AML-193 (cell line): ENCODE data around the gene CGRRF1.

Source experiments
- DNase-seq, 2 experiments: peaks; one replicate each; lab custom pipeline; 2025; lab: John Stamatoyannopoulos, UW

Gene CGRRF1

DNA sequence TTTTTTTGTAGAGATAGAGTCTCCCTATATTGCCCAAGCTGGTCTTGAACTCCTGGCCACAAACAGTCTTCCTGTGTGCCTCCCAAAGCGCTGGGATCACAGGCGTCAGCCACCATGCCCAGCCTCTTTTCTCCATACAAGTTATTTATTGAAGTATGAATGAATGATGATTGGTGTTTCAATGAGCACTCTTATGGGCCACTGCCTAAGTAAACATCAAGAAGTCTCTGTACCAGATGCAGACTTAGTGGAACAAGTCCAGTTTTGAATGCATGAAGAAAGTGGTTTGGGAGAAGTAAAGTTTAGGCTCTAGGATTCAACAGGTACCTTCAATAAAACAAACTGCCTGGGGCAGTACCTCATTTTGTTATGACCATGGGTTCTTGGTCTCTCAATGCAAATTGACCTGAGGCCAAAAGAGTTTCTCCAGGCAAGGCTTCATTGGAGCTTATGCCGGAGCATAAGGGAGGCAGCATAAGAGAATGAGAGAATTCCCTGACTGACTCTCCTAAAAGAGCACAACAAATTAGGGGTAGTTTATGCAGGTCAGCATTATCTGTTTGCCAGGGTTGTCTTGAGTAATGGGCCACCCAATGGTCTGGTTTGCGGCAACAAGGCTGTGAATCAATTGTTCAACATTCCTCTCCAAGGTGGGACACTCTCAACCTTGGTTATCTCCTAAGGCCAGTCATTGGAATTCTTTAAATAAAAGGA lies 19.8 kb upstream of the CGRRF1 start:
- DNase-seq = no peak

DNA sequence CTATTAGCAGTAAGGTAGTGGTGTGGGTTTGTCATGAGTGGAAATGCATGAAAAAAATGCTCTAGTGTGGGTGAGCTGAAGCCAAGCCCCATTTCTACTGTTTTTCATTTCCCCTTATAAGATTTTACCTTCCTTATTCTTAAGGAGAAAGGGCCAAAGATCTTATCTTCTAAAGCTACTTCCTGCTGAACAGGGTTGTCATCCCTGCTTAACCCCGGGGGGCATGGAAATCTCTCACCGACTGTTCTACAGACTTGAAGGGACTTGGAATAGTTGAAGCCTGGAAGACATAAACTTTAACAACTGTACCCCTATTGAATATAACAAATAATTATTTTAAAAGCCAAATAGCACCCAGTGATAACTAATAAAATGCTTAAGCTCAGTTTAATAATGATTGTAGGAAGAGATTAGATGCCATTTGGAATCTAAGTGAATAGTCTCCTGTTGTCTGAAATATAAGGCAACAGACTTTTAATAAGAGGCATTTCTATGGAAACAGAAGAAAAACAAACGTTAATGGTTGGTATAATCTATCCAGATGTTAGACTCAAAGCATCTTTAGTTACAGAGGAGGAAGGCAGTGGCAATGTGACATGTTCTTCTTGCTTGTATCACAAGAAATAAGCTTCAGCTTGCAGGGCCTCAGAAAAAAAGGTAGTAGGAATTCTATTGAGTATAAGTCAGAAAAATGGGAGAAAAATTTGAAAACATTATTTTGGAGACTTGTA lies 19.1 kb upstream of the CGRRF1 start:
- DNase-seq = no peak

DNA sequence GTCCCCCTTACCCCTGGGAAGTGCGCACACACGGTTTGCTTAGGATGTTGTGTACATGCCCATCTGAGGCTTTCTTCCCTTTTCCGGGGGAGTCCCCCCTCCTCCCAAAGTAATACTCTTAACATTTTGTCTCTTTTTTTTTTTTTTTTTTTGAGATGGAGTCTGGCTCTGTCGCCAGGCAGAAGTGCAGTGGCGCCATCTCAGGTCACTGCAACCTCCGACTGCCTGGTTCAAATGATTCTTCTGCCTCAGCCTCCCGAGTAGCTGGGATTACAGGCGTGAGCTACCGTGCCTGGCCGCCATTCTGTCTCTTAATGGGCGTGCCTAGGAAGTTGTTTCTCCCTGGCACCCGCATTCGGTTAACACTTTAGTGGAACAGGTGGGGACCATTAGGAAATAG lies 16.4 kb upstream of the CGRRF1 start:
- DNase-seq = no peak

DNA sequence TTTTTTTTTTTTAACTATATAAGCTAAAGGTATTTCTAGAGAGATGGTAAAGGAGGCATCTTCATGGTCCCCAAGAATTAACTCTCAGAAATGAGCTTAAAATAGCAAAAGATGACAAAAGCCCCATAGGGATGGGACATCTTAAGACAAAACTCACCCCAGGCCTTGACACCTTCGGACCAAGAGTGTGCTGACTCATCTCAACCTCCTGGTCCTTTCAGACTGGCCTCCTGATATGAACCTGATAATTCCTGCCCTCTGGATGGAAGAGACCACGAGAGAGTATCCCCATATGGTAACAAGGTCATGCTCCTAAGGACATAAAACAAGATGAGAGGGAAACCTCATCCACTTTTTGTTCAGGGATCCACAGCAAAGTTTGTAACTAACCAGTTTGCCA lies 12.5 kb upstream of the CGRRF1 start:
- DNase-seq = no peak

DNA sequence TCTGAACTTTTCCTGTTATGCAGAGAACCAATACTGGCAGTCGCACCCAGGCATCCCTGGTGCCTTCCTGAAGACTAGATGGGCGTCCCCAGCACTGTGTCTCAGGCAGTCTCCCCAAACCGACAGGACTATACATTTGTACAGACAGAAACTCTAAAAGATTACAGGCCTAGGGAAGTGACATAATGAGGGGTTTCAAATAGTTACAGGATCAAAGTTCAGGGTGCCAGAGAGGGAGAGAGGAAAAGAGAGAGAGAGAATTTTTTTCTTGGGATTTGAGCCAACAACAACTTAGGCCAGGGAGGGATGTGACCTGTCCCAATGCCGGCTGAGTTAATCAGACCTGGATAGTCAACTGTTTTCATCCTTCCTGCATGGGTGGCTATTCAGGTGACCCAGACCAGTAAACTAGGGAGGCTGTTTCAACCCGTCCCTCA lies 11.6 kb upstream of the CGRRF1 start:
- DNase-seq = no peak

DNA sequence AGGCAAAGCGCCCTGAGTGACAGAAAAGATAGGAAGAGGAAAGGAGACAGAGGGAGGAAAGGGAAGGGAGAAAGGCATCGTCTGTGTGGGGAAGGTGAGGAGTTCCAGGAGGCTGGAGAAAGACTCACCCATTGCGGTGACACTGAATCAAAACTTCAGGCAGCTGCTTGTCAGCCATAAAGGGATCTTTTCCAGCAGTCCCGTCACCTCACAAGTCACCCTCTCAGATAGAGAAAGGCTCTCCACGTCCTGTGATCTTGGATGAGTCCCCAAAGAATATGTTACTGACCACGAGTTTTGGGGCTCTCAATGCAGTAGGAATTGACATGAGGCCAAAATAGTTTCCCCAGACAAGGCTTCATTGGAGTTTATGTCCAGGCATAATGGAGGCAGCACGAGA lies 11.1 kb upstream of the CGRRF1 start:
- DNase-seq = no peak

DNA sequence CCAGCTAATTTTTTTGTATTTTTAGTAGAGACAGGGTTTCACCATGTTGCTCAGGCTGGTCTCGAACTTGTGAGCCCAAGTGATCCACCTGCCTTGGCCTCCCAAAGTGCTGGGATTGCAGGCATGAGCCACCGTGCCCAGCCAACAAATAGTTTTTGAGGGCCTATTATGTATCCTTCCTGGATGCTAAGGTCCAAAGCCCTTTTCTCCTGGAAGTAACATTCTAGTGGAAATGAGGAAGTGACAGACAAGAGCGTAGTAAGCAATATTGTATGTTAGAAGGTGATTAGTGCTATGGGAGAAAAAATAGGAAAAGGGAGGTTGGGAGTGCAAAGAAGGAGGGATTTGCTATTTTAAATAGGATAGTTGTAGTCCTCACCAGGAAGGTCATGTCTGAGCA lies 9.0 kb upstream of the CGRRF1 start:
- DNase-seq = no peak

DNA sequence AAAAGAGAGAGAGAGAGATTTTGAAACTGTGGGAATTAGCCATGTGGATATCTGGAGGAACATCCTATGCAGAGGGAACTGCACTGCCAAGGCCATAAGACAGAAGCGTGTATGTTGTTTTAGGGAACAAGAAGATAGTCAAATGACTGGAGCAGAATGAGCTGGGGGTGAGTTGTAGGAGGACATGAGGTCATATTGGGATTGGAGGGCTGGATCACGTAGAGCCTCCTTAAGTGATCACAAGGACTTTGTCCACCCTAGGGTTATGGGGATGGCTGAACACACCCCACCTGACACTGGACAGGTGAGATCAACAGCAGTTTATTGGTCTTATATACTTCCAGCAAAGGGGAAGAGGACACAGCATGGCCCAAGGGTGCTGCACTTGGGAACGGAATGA lies 8.2 kb upstream of the CGRRF1 start:
- DNase-seq = no peak

DNA sequence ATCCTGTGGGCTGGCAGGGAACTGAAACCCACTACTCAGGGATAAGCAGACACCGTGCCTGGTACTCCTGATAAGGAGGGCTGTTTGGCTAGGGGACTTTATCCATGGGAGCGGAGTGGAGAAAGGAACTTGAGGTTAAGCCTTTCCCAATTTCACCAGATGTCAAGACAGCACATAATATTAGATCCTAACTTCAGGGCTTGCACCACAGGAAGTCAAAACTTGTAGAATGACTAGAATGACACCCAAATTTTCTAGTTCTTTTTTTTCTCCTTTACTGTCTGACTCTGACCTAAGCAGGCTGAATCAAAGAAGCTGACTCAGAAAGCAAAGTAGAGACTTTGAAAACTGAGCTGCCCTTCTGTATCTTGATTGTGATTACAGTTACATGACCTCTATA lies 7.1 kb upstream of the CGRRF1 start:
- DNase-seq = peak; percentile 28 to 62

DNA sequence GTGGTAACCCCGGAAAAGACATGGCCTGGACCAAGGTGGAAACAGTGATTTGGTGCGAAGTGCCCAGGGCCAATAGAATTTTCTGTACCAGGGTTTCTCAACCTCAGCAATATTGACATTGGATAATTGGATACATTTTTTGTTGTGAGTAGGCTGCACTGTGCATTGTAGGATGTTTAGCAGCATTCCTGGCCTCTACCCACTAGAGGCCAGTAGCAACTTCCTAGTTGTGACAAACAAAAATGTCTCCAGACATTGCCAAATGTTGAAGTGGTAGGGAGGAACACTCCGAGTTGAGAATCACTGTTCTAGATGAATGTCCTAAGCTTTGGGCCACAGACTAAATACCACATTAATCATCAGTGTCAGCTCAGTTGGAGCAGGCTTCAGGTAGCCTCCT lies 6.2 kb upstream of the CGRRF1 start:
- DNase-seq = peak; percentile 13 to 24

DNA sequence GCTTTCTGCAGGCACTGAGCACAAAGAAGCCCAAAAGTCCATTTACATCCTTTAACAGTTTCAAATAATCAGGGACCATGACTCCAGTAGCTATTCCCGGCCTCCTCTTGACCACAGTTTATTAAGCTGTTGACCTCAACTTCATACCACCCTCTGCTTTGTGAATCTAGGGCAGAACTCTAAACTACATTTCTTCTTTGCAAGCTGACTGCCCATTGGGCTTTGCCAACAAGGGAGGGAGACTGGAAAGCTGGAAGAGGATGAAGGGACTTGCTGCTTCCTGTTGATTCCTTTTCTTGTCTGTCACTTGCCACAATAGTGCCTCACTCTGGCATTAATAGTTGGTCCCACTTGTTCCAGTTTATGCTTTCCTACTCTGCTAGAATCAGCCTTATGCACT lies 2.7 kb downstream of the CGRRF1 start:
- DNase-seq = no peak

DNA sequence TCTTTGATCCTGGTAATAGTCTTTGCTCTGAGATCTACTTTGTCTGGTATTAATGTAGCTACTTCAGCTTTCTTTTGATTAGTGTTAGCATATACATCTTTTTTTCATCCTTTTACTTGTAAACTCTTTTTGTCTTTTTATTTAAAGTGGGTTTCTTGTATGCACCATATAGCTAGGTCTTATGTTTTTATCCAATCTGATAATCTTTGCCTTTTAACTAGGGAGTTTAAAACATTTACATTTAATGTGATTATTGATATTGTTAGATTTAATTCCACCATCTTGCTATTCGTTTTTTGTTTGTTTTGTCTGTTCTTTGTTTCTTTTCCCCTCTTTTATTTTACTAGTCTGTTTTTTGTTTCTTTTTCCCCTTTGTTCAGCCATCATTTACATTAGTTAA lies 6.0 kb downstream of the CGRRF1 start:
- no peak for DNase-seq

DNA sequence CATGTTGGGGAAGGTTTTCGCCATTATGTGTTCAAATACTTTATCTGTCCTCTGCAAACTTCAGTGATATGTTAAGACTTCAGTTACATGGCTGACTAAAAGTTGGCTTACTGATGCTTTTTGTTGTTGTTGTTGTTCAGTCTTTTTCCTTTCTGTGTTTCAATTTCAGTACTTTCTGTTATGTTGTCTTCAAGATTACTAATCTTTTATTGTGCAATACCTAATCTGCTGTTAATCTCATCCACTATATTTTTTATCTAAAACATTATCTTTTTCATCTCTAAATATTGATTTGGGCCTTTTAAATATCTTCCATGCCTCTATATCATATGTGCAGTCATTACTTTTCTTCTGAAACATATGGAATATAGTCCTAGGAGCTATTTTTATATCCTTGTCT lies 7.0 kb downstream of the CGRRF1 start:
- no peak for DNase-seq

DNA sequence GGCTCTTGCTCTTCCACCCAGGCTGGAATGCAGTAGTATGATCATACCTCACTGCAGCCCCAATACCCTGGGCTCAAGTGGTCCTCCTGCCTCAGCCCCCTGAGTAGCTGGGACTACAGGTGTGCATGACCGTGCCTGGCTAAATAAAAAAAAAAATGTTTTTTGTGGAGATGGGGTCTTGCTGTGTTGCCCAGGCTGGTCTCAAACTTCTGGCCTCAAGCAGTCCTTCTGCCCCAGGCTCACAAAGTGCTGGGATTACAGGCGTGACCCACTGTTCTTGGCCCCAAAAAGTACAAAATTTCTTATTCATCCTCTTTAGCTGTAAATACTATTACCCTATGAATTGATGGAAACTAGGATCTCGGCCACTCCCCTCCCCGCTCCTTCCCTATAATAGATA lies 14.7 kb downstream of the CGRRF1 start:
- no peak for DNase-seq

DNA sequence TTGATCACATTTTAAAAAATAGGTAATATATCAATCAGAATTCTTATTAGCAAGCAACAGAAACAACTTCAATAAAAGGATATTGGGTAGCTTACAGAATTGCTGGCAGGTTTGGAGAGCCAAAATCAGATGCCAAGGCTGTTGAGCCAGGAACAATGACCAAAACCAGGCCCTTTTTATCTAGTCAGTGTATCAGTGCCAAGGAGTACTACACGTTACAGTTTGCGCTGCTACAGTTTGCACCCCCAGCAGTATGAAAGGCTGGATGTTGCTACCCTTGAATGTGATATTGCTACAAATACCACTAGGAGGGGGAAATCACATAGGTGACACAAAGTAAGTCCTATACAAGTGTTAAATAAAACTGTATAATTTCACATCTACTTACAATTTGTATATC lies 19.3 kb downstream of the CGRRF1 start:
- no peak for DNase-seq

DNA sequence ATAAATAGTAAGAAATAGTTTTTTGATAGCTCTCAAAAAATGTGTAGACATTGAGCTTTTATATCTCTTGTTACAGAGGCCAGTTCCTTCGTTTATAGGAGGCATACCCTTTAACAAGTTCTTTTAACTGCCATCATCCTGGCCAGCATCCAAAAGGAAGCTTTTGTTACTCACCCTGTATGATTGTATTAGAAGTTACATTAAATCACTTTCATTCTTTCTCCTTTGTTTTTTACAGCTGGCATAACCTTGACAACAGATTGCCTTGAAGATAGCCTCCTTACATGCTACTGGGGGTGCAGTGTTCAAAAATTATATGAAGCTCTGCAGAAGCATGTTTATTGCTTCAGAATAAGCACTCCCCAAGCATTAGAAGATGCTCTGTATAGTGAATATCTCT lies 20.1 kb downstream of the CGRRF1 start:
- DNase-seq = no peak

DNA sequence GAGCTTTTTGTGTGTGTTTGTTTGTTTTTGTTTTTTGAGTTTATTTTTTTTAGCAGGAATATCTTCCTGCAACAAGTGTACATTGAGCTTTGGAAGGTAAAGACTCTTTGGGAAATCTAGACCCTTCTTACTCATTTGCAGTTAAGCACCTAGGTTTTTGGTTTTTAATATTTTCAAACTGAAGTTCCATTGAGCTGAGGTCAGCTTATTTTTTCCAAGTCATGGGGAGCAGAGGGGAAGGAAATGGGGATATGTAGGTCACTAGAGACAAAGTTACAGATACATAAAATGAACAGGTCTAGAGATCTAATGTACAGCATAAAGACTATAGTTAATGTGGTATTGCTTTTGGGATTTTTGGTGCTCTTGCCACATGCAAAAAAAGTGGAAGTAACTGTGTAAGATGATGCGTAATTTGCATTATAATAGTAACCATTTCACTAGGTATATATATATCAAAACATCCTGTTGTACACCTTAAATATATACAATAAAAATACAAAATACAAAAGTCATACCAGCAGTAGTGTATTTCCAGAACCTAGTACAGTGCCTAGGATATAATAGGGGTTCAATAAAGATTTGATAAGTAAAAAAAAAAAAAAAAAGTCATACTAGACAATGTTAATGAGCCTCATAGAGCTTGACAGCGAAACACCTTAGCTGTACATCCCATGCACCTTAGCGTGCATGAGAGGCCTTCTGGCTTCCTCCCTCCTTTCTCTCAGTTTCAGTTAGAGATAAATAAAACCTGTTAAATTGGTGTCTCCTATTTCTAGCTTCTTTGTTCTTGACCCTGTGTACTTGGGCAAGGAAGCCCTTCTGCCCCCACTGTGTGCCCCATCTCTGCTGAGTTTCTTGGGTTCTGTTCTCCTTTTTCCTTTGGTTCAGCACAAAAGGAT lies 22.7 kb downstream of the CGRRF1 start:
- no peak for DNase-seq

DNA sequence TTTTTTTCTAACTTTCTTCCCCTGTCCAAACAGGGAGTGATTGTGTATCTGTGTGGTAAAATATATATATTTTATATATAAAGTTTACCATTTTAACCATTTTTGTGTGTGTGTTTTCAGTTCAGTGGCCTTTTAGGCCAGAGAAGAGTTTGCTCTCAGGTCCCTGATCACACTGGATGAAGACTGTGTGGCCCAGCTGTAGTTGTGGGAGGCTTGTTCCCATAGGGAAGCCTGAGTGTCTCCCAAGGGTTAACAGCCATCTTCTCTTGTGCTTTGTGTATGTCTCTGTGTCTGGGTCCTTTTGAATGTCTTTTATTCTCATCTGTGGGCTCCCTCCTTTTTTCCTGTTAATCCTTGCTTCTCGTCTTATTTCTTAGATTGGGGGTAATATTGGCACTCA lies 23.4 kb downstream of the CGRRF1 start:
- no peak for DNase-seq

DNA sequence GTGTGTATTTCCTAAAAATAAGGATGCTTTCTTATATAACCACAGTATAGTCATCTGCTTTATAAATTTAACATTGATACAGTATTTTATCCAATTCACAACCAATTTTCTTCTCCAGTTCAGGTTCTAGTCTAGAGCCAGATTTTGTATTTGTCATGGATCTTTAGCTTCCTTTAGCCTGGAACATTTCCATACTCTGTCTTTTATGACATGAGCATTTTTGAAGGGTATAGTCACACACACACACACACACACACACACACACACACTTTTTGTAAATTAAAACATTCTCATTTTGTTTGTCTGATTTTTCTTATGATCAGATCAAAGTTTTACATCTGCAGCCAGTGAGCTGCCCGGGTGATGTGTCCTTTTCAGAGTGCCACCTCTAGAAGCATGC lies 25.4 kb downstream of the CGRRF1 start:
- no peak for DNase-seq

DNA sequence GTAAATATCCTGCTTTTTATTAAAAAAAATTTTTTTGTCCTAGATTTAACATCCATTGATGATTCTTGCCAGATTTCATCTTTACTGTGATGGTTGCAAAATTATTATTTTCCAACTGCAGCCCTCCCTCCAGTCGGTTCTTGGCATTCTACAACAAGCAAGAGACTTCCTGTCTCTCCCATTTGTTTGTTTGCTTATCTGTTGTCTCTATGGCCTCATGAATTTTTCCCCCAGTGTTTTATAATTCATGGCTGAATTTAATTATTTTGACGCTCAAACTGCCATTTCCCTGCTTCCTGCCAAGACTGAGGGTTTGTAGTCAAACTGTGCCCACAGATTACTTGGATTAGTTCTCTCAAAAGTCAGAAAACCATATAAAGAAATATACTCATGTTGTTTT lies 25.9 kb downstream of the CGRRF1 start:
- DNase-seq = no peak

DNA sequence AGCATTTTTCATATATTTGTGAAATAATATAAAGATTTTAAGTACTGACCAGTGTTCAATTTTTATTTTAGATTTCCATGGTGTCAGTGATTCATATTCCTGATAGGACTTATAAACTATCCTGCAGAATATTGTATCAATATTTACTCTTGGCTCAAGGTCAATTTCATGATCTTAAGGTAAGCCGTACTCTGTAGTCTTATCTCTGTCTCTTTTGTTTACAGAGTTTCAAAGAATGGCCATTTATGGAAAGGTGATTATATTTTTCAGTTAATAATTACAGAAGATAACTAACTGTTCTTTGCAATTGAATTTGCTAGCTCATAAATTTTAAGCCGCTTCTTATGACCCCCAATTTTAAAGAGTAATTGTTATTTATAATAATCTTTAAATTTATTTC lies 27.9 kb downstream of the CGRRF1 start:
- DNase-seq = no peak

DNA sequence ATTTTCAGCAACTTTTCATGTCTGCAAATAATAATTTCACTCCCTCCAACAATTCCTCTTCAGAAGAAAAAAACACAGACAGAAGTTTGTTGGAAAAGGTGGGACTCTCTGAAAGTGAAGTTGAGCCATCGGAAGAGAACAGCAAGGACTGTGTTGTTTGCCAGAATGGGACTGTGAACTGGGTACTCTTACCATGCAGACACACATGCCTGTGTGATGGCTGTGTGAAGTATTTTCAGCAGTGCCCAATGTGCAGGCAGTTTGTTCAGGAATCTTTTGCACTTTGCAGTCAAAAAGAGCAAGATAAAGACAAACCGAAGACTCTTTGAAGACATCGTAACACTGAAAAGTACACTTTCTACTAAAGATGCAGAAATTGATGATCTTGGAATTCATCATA lies 28.3 kb downstream of the CGRRF1 start:
- no peak for DNase-seq

DNA sequence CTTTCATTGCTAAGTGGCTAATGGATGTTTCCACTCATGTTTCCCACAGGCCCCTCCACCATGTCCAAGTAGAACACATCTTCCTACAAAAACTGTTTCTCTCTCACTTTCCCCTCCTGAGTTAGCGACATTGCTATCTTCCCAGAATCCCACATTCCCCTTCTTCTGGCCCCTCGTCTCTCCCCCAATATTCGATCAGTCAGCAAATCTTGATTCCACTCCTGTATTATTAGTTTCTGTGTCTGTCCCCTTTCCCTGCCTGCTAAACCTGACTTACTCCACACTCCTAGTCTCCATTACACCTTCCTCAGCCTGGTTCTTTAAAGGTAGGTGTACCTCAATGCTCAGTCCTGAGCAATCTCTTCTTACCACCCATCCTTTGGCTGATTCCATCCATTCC lies 37.9 kb downstream of the CGRRF1 start:
- no peak for DNase-seq
